Naive thymus-derived CD4-positive, alpha-beta T cell (primary cell): ENCODE results near the gene LKAAEAR1. TPM values are rescaled to one million over a fixed set of nuclear protein-coding genes. Genes with fewer than 3 reads are reported as not detected.

Experiments
- ATAC-seq: fragments of 150-1000 bp; cut with Tn5 transposase; 2 replicates; pipeline ENCODE4 v1.10.0; 2021; ENCODE audit warnings: mild to moderate bottlenecking, moderate library complexity
- CTCF ChIA-PET: fragments of 350-600 bp; sonication (Branson Sonifier 250); formaldehyde crosslinking; loops from one replicate; lab custom pipeline; 2021; ENCODE audit warnings: antibody characterized with exemption; lab: Charles Lee
- POLR2A ChIA-PET: fragments of 350-600 bp; sonication (Branson Sonifier 250); formaldehyde crosslinking; loops from one replicate; lab custom pipeline; 2021; ENCODE audit warnings: antibody characterized with exemption, inconsistent platforms; lab: Charles Lee
- DNase-seq, 9 donors: peaks; one replicate each; pipeline versions ENCODE4 v3.0.0 to v3.0.0-alpha.2; 2020 to 2022; ENCODE audit warnings: mixed read lengths in 1 of 9
- H3K27ac ChIP-seq: one replicate; pipeline ENCODE4 v1.7.0; 2013; ENCODE audit warnings: mild to moderate bottlenecking, low read depth, low read length, moderate library complexity
- H3K27me3 ChIP-seq, 2 donors: one replicate each; pipeline ENCODE4 v1.7.0; 2013; ENCODE audit warnings: low read length in 2 of 2, mild to moderate bottlenecking in 2 of 2, moderate library complexity in 2 of 2; ENCODE audit not compliant: control insufficient read depth in 2 of 2, insufficient read depth in 2 of 2
- H3K36me3 ChIP-seq, 3 experiments: 1 replicate in 2 of 3; 2 replicates in 1 of 3; pipeline ENCODE4 v1.7.0; 2013; ENCODE audit warnings: low read length in 3 of 3, mild to moderate bottlenecking in 3 of 3, moderate library complexity in 1 of 3; ENCODE audit not compliant: insufficient read depth in 3 of 3, control insufficient read depth in 2 of 3
- H3K4me1 ChIP-seq, 2 donors: one replicate each; pipeline ENCODE4 v1.7.0; 2013; ENCODE audit warnings: low read length in 2 of 2, mild to moderate bottlenecking in 2 of 2, moderate library complexity in 1 of 2; ENCODE audit not compliant: control insufficient read depth in 2 of 2, insufficient read depth in 2 of 2
- H3K4me3 ChIP-seq: 2 replicates; pipeline ENCODE4 v1.7.0; 2013; ENCODE audit warnings: mild to moderate bottlenecking, low read length
- H3K9me3 ChIP-seq, 3 experiments: 1 replicate in 2 of 3; 2 replicates in 1 of 3; pipeline ENCODE4 v1.7.0; 2013; ENCODE audit warnings: low read length in 3 of 3; ENCODE audit not compliant: control insufficient read depth in 2 of 3
- H3K27ac Mint-ChIP-seq, 9 donors: one replicate each; pipeline ENCODE4 v1.8.0; 2020 to 2022; ENCODE audit warnings: mixed read lengths in 9 of 9, mild to moderate bottlenecking in 8 of 9, moderate library complexity in 5 of 9, inconsistent platforms in 2 of 9
- H3K27me3 Mint-ChIP-seq, 5 donors: one replicate each; pipeline ENCODE4 v1.8.0; 2021 to 2022; ENCODE audit warnings: mixed read lengths in 5 of 5, mild to moderate bottlenecking in 1 of 5
- H3K36me3 Mint-ChIP-seq, 5 donors: one replicate each; pipeline ENCODE4 v1.8.0; 2020 to 2022; ENCODE audit warnings: mixed read lengths in 5 of 5, mild to moderate bottlenecking in 3 of 5, inconsistent platforms in 1 of 5
- H3K4me1 Mint-ChIP-seq, 7 donors: one replicate each; pipeline ENCODE4 v1.8.0; 2020 to 2022; ENCODE audit warnings: mixed read lengths in 7 of 7, mild to moderate bottlenecking in 3 of 7, inconsistent platforms in 1 of 7
- H3K4me3 Mint-ChIP-seq, 10 donors: one replicate each; pipeline ENCODE4 v1.8.0; 2020 to 2022; ENCODE audit warnings: mild to moderate bottlenecking in 10 of 10, mixed read lengths in 10 of 10, moderate library complexity in 6 of 10, inconsistent platforms in 2 of 10
- H3K9me3 Mint-ChIP-seq, 11 donors: one replicate each; pipeline ENCODE4 v1.8.0; 2020 to 2022; ENCODE audit warnings: mixed read lengths in 11 of 11, mild to moderate bottlenecking in 4 of 11, inconsistent platforms in 1 of 11, moderate library complexity in 1 of 11
- intact Hi-C, 2 donors: fragments of 100-400 bp; cut with micrococcal nuclease; formaldehyde crosslinking; loops; one replicate each; pipeline ENCODE4 v1.15.1; 2023
- polyA plus RNA-seq, 2 donors: library from polyadenylated mRNA; unstranded; fragments of 300-500 nt; fragmentation: Illumina TruSeq; gene quantifications; one replicate each; pipeline ENCODE4 v1.2.3, GENCODE V29; 2021
- total RNA-seq, 6 experiments: library from RNA in 5 of 6; stranded (reverse) in 5 of 6; gene quantifications; 1 replicate in 5 of 6; 2 replicates in 1 of 6; pipeline ENCODE4 v1.2.3 and lab custom pipeline; 2021 to 2026

Gene LKAAEAR1
- total and polyA plus RNA-seq, 7 experiments from 2014 or later, result 0.47 to 0.75 (median 0.59) TPM; not detected in 3

DNA sequence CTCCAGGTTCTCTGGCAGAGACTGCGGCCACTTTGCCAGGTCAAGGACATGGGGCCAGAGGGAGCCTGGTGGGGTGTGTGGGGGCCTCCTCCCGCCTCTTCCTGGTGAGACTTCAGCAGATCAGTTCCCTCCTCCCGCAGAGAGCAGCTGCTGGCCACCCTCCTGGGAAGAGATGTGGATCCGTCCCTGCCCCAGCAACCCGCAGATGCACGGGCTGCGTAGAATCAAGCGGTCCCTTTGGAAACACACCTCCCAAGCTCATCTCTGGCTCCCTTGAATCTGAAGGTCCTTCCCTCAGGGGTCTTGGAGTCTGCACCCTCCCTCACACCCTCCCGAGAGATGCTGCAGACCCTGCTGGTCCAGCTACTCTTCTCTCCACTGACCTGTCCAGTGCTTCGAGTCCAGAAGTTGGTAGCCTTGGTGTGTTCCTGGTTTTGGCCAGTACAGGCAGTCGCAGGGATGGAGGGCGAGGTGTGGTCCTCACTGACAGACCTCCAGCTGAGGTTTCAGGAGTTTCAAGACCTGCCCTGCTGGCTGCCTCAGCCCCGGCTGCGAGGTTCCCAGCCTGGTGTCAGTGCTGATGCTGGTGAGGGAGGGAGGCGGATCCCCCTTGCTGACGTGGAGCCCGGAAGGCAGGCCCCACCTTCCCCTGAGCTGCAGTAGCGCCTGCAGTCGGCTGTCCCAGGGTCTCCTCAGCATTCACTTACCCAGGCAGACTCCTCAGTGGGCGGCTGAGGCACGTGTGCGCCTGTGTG lies 23.0 kb upstream of the LKAAEAR1 start, which contains the start of gene NPBWR2:
TSS of gene NPBWR2 (minus strand) at position 585 of the 755 bp plus-strand sequence. CDS start 734 bp downstream, outside the sequence.
- Mint-ChIP-seq H3K9me3 (no peaks in the 10 kb centered on the region), H3K27me3 (peaks cover 0 to 19% (median 6%) of the 10 kb centered on the region in 5 donors), H3K4me3 (peak within 1 kb of the TSS in 1 of 10 donors; percentile 20), H3K4me1 (peaks cover 0 to 11% (median 5%) of the 10 kb centered on the region in 7 donors), H3K27ac (peak within 1 kb of the TSS in 2 of 9 donors; percentile 9 to 28), H3K36me3 (no peaks in the 10 kb centered on the region)
- no peaks in the 10 kb centered on the region for H3K4me1 ChIP-seq
- DNase-seq (peak in 6 of 9 donors; percentile 19 to 40 (median 30)), ATAC-seq (peak; percentile 71)
- no peak within 1 kb of the TSS for H3K4me3 ChIP-seq
- no peaks in the 10 kb centered on the region for H3K36me3 ChIP-seq
- H3K27ac ChIP-seq, result no peak within 1 kb of the TSS
- H3K9me3 ChIP-seq, result no peaks in the 10 kb centered on the region
- intact Hi-C loops, result no loop called here
- POLR2A ChIA-PET, result no interaction called here
- CTCF ChIA-PET, result interaction anchor here (0.6 kb wide), 1 partner anchor 465 kb away, joined by 3 read pairs; no protein-coding TSS in a partner anchor
- no peaks in the 10 kb centered on the region for H3K27me3 ChIP-seq

DNA sequence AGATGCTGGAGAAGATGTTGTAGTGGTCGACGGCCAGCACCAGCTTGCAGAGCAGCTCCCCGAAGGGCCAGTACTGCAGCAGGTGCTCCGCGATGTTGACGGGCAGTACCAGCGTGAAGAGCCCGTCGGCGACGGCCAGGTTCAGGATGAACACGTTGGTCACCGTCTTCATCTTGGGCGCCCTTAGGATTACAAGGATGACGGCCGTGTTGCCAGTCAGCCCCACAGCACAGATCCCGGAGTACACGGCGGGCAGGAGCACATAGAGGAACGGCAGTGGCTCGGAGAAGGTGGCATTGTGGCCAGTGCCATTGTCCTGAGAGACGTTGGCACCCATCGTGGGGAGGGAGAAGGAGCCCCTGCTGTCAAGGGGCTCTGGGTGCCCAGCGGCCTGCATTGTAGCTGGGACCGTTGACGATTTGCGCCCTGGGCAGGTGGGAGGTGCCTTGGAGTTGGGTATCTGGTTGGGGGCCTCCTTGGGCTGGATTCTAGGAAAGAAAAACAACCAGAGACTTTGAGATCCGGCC lies 22.3 kb upstream of the LKAAEAR1 start:
- peak overlapping the region in 1 of 9 donors; percentile 9 for H3K27ac Mint-ChIP-seq
- no peak overlapping the region for H3K4me3 ChIP-seq
- peak in 2 of 9 donors; percentile 3 to 5 for DNase-seq
- no peak for ATAC-seq
- H3K9me3 ChIP-seq, result no peaks in the 10 kb centered on the region
- H3K36me3 Mint-ChIP-seq, result no peaks in the 10 kb centered on the region
- H3K27ac ChIP-seq, result no peak overlapping the region
- peaks cover under 1 to 10% (median 7%) of the 10 kb centered on the region in 7 donors for H3K4me1 Mint-ChIP-seq
- no peak overlapping the region for H3K4me3 Mint-ChIP-seq
- H3K9me3 Mint-ChIP-seq, result no peaks in the 10 kb centered on the region
- H3K4me1 ChIP-seq, result peaks cover 4 to 6% of the 10 kb centered on the region in 2 donors
- POLR2A ChIA-PET, result no interaction called here
- CTCF ChIA-PET, result no interaction called here
- H3K27me3 Mint-ChIP-seq, result peaks cover under 1 to 20% (median 7%) of the 10 kb centered on the region in 5 donors
- intact Hi-C loops, result no loop called here
- H3K36me3 ChIP-seq, result no peaks in the 10 kb centered on the region
- H3K27me3 ChIP-seq, result no peaks in the 10 kb centered on the region

DNA sequence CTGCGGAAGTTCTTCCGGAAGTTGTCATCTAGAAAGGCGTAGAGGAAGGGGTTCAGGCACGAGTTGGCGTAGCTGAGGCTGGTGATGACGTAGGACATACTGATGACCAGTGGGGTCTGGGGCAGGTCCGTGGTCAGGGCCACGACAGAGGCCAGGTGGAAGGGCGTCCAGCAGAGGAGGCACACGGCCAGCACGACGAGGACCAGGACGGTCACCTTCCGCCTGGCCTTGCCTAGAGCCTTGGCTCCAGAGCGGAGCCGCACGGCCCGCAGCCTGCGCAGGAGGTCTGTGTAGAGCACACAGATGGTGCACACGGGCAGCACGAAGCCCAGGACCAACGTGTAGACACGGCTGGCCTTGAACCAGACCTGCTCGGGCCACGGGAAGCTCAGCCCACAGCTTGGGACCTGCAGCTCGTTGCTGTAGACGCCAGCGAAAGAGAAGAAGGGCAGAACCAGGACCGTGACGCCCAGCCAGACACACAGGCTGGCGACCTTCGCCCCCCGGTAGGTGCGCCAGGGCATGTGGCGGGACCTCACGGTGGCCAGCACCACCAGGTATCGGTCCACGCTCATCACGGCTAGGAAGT lies 21.7 kb upstream of the LKAAEAR1 start:
- Mint-ChIP-seq H3K36me3 (no peaks in the 10 kb centered on the region), H3K9me3 (no peaks in the 10 kb centered on the region), H3K4me1 (peaks cover 6 to 14% (median 10%) of the 10 kb centered on the region in 7 donors), H3K27me3 (peaks cover 4 to 26% (median 10%) of the 10 kb centered on the region in 5 donors), H3K27ac (peak overlapping the region in 3 of 9 donors; percentile 9 to 72 (median 67)), H3K4me3 (no peak overlapping the region)
- intact Hi-C loops, result no loop called here
- Histone ChIP-seq H3K36me3 (no peaks in the 10 kb centered on the region), H3K4me1 (peaks cover 4 to 9% of the 10 kb centered on the region in 2 donors), H3K27me3 (peaks cover 0 to 3% of the 10 kb centered on the region in 2 donors), H3K4me3 (no peak overlapping the region), H3K27ac (no peak overlapping the region), H3K9me3 (no peaks in the 10 kb centered on the region)
- ATAC-seq, result no peak
- DNase-seq, result peak in 3 of 9 donors; percentile 4 to 18 (median 6)
- CTCF ChIA-PET, result no interaction called here
- POLR2A ChIA-PET, result no interaction called here

DNA sequence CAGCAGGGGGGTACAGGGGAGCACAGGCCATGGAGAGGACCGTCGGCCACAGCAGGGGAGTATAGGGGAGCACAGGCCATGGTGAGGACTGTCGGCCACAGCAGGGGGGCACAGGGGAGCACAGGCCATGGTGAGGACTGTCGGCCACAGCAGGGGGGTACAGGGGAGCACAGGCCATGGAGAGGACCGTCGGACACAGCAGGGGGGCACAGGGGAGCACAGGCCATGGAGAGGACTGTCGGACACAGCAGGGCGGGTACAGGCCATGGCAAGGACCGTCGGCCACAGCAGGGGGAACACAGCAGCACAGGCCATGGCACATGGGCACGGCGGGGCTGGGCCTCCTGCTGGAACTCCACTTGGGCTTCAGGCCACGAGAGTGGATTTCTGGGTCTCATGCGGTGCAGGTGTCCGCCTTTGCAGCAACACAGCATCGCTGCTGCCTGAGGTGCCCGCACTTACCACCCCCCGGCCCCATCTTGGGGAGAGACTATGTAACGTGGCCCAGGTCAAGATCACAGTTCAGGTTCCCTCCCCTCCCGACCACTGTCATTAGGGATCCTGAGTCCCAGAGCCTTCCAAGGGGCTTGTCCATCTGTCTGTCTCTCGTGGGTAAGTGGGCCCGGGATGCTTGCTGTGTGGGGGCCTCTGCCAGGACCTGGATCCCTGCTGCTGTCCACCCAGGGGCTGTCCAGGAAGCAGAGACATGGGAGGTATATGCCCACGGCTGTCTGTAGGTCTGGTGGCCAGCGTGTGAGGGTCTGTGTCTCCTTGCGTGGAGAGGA lies 20.7 kb upstream of the LKAAEAR1 start:
- H3K36me3 ChIP-seq, result no peaks in the 10 kb centered on the region
- Mint-ChIP-seq H3K4me1 (peaks cover 8 to 22% (median 11%) of the 10 kb centered on the region in 7 donors), H3K27ac (no peak overlapping the region), H3K27me3 (peaks cover 4 to 28% (median 10%) of the 10 kb centered on the region in 5 donors), H3K4me3 (no peak overlapping the region), H3K9me3 (no peaks in the 10 kb centered on the region), H3K36me3 (no peaks in the 10 kb centered on the region)
- intact Hi-C loops, result no loop called here
- H3K9me3 ChIP-seq, result no peaks in the 10 kb centered on the region
- no peak overlapping the region for H3K4me3 ChIP-seq
- peaks cover 0 to 4% of the 10 kb centered on the region in 2 donors for H3K27me3 ChIP-seq
- H3K4me1 ChIP-seq, result peaks cover 6 to 13% of the 10 kb centered on the region in 2 donors
- DNase-seq (peak in 2 of 9 donors; percentile 5 to 6), ATAC-seq (no peak)
- POLR2A ChIA-PET, result no interaction called here
- no peak overlapping the region for H3K27ac ChIP-seq
- CTCF ChIA-PET, result no interaction called here

DNA sequence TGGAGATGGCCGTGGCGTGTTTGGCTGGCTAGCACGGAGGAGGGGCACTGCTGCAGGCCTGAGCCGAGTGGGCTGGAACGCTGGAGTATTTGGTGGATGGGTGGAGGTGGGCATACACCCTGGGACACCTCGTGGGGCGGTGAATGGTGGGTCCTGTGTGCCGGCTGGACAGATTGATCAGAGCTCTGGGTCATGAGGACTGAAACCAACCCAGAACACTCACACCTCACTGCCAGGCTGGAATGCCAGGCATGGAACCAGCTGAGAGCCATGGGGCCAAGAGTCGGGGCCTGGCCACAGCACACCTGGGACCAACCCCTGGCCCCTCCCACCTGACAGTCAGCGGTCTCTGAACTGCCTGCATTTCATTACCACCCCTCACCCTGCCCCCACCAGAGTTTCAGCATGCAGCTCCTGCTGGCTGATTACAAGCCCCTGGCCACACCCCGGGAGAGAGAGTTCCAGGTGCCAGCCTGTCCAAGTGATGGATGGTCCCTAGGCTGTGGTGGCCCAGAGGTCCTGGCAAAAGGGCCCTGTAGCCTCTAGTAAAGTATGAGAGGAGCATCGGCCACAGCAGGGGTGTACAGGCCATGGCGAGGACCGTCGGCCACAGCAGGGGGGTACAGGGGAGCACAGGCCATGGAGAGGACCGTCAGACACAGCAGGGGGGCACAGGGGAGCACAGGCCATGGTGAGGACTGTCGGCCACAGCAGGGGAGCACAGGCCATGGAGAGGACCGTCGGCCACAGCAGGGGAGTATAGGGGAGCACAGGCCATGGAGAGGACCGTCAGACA lies 19.9 kb upstream of the LKAAEAR1 start:
- peak in 3 of 9 donors; percentile 4 to 12 (median 6) for DNase-seq
- POLR2A ChIA-PET, result no interaction called here

More for the DNA sequence above, 19.9 kb upstream of the LKAAEAR1 start:
- peaks cover 8 to 22% (median 11%) of the 10 kb centered on the region in 7 donors for H3K4me1 Mint-ChIP-seq
- H3K27ac Mint-ChIP-seq, result no peak overlapping the region
- no peaks in the 10 kb centered on the region for H3K36me3 ChIP-seq
- H3K27me3 Mint-ChIP-seq, result peaks cover 4 to 28% (median 10%) of the 10 kb centered on the region in 5 donors
- H3K27ac ChIP-seq, result no peak overlapping the region
- peak overlapping the region in 4 of 10 donors; percentile 9 to 73 (median 29) for H3K4me3 Mint-ChIP-seq
- peaks cover 10 to 13% of the 10 kb centered on the region in 2 donors for H3K4me1 ChIP-seq
- ATAC-seq, result no peak
- no peaks in the 10 kb centered on the region for H3K36me3 Mint-ChIP-seq
- H3K4me3 ChIP-seq, result no peak overlapping the region
- peaks cover 0 to 4% of the 10 kb centered on the region in 2 donors for H3K27me3 ChIP-seq
- no peaks in the 10 kb centered on the region for H3K9me3 ChIP-seq
- H3K9me3 Mint-ChIP-seq, result no peaks in the 10 kb centered on the region
- intact Hi-C loops, result loop anchor here in 1 of 2 donors (2.0 kb wide), 1 partner anchor 21 kb away; no protein-coding TSS in a partner anchor
- CTCF ChIA-PET, result no interaction called here
